PFSK-1 (cell line): ENCODE results near the gene NUTF2.

ENCODE experiments used
- FOXP2 ChIP-seq: optimal IDR thresholded peaks from 2 replicates; pipeline ENCODE3; 2011; ENCODE audit warnings: borderline replicate concordance, control low read depth, inconsistent platforms; ENCODE audit not compliant: insufficient read depth; ENCODE audit errors: extremely low read length, extremely low read depth
- TAF1 ChIP-seq: IDR thresholded peaks from 2 replicates; pipeline ENCODE4 v1.6.1; 2012; ENCODE audit warnings: low read length, control low read depth, borderline replicate concordance; ENCODE audit not compliant: insufficient read depth
- TF ChIP-seq, protein P1 (sequence below), 2 experiments: IDR thresholded peaks; 2 replicates each; pipeline versions ENCODE4 v1.6.1 to v1.8.0; 2011 to 2012; ENCODE audit warnings: low read depth in 2 of 2, low read length in 2 of 2, control low read depth in 1 of 2, inconsistent platforms in 1 of 2, mild to moderate bottlenecking in 1 of 2, moderate library complexity in 1 of 2; ENCODE audit not compliant: insufficient read depth in 1 of 2

DNA sequence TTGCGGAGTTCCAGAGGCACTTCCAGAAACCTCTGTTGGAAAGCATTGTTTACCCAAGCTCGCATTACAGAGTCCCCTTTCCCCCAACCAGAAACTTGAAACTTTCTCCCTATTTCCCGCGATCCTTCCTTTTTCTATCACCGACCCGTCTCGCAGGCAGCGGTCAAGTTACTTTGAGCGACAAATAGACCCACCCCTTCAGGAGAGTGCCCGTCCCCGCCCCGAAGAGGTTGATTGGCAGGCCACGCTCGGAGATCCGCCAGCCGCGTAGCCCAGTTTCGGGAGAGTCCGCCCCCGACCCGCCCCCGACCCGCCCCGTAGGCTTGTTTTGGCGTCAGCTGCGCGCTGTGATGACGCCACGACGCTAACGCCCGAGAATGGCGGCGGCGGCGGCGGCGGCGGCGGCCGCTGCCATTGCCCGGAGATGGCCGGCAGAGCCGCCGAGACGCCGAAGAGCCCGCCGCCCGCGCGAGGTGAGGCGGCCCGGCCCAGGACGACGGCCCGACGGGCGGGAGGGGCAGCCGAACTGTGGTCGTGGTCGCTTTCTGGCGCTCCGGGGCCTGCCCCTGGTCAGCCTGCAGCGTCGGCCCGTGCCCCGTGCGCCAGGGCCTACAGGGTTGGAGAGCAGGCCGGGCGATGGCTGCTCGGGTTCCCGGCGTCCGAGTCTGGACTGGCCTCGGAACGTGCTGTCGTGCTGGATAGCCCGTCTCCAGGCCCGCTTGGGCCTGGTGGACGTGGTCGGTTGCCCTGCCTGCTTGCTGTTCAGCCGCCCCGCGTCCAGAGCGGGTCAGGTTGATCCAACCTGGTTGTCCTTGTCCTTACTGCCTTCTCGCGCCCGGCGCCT lies 46.4 kb downstream of the NUTF2 start, which contains the start of gene PSKH1:
- TF ChIP-seq, protein P1, sequence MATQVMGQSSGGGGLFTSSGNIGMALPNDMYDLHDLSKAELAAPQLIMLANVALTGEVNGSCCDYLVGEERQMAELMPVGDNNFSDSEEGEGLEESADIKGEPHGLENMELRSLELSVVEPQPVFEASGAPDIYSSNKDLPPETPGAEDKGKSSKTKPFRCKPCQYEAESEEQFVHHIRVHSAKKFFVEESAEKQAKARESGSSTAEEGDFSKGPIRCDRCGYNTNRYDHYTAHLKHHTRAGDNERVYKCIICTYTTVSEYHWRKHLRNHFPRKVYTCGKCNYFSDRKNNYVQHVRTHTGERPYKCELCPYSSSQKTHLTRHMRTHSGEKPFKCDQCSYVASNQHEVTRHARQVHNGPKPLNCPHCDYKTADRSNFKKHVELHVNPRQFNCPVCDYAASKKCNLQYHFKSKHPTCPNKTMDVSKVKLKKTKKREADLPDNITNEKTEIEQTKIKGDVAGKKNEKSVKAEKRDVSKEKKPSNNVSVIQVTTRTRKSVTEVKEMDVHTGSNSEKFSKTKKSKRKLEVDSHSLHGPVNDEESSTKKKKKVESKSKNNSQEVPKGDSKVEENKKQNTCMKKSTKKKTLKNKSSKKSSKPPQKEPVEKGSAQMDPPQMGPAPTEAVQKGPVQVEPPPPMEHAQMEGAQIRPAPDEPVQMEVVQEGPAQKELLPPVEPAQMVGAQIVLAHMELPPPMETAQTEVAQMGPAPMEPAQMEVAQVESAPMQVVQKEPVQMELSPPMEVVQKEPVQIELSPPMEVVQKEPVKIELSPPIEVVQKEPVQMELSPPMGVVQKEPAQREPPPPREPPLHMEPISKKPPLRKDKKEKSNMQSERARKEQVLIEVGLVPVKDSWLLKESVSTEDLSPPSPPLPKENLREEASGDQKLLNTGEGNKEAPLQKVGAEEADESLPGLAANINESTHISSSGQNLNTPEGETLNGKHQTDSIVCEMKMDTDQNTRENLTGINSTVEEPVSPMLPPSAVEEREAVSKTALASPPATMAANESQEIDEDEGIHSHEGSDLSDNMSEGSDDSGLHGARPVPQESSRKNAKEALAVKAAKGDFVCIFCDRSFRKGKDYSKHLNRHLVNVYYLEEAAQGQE (IDR thresholded peaks at IDR 0.05; ENCODE audit: insufficient read depth in 1 of 2, low read depth in 2 of 2, low read length in 2 of 2): no peak
- no peak for TF ChIP-seq TAF1
- TF ChIP-seq FOXP2: no peak
